Forelimb muscle (tissue), 1 donor: Measurements from ENCODE around the gene MAP3K9. TPM values are rescaled to one million over a fixed set of nuclear protein-coding genes. Genes with fewer than 3 reads are reported as not detected.
"Not testable (repeated sequence)": the region's sequence is repeated elsewhere in the genome, so short reads cannot be mapped to it uniquely, and the experiment has no call there.

Experiments used
- DNase-seq: peaks from one replicate; pipeline ENCODE4 v3.0.0-alpha.2; 2013; ENCODE audit warnings: low read depth
- polyA plus RNA-seq: library from polyadenylated mRNA; unstranded; fragments of 120-200 nt; gene quantifications from one replicate; pipeline ENCODE4 v1.2.1, GENCODE V29; 2013; ENCODE audit not compliant: insufficient read length

MAP3K9 gene
- polyA plus RNA-seq: 0.18 TPM

DNA sequence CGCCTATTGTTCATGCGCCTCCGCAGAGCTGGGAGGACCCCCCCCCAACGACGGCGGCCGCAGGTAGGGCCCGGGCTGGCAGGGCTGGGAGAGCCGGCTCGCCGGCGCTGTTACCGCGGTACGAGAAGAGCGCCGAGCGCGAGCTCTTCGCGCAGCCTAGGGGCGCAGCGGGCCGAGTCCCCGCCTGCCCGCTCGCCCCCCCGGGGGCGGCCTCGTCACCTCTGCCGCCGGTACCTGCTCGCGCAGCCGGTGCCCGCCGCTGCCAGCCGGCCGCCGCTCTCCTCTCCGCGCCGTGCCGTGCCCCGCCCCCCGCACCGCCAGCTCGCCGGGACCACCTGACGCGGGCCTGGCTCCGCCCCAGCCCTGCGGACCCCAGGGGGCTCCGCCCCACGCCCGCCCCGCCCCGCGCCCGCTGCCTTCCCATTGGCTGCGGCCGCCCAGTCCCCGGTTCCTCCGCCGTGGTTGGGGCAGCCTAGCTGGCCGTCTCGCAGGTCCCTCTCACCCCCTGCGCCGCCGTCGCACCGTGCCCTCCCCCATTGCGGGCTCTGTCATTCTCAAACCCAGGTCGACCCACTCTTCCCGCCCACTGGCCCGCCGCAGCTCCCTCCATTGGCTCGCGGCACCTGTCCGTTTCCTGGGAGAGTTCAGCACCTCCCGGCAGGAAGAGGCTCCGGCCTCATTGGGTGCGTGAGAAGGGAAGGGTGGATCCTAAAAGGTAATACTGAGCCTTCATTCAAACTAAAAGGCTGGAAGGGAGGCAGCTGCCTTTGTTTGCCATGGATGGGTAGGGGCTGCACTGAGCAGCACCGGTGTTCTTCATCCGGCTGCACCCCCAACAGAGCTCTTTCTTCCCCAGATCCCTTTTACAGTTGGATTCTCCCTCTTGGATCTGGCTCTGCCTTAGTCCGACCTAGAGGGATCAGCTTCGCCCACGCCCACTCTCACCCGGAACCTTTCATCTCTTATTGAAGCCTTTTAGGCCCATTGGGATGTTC lies at the start of gene MAP3K9:
TSS of gene MAP3K9 (minus strand) at position 289 of the 995 bp plus-strand sequence. CDS start 342 bp downstream, outside the sequence.
- no peak for DNase-seq

DNA sequence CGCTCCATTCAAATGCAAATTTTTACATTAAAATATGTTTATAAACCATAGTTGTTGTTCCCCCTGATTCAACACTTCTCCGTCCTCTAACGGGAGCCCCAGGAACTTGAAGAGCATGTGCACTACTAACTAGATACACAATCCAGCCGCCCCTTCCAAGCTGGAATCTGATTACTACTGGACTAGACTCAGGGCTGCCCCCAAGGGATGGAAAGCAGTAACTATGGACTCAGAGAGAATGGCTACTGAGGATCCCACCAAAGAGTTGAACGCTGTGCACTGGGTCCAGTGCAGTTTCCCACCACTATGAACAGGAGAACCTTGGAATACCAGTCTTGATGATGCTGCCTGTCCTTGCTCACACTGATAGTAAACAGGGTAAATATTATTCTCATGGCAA lies 49.3 kb upstream of the MAP3K9 start:
- no peak for DNase-seq

DNA sequence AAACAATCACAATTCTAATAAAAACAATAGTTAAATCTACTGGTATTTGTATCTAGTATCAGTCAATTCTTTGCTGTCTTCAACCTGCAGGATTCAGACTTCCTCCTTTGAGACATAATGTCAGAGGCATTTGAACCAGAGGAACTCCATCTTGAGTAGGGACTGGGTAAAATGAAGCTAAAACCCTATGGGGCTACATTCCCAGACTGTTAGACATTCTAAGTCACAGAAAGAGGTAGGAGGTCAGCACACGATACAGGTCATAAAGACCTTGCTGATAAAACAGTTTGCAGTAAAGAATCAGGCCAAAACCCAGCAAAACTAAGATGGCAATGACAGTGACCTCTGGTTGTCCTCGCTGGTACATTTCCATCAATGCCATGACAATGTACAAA lies 48.2 kb upstream of the MAP3K9 start:
- DNase-seq: no peak

DNA sequence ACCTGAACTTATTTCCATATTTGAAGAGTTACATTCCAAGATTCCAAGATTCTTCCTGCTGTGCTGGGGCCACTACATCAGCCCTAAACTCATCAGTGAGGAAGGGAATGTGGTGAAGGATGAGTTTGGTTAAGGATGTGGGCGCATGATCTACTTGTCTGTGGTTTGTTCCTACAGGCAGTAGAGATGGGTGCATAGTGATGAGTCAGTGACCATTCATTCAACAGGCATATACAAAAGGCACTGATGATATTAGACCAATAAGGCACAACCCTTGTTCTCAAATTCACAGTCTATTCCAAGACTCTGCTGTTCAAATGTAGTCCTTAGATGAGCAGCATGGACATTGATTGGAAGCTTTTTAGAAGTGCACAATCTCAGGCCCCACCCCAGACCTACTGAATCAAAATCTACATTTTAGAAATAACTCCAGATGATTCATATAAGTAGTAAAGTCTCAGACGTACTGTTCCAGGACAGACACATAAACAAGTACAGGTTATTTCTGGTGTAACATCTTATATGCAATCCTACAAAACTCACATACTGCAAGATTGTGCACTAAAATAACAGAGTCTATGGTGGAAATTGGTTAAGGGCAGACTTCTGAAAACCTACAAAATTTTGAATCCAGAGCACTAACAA lies 47.7 kb upstream of the MAP3K9 start:
- no peak for DNase-seq

DNA sequence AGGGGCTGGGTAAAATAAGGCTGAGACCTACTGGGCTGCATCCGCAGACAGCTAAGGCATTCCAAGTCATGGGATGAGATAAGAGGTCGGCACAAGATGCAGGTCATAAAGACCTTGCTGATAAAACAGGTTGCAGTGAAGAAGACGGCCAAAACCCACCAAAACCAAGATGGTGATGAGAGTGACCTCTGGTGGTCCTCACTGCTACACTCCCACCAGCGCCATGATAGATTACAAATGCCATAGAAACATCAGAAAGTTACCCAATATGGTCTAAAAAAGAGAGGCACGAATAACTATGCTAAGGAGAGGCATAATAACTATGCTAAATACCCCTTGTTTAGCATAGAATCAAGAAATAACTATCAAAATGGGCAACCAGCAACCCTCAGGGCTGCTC lies 46.2 kb upstream of the MAP3K9 start:
- DNase-seq: no peak

DNA sequence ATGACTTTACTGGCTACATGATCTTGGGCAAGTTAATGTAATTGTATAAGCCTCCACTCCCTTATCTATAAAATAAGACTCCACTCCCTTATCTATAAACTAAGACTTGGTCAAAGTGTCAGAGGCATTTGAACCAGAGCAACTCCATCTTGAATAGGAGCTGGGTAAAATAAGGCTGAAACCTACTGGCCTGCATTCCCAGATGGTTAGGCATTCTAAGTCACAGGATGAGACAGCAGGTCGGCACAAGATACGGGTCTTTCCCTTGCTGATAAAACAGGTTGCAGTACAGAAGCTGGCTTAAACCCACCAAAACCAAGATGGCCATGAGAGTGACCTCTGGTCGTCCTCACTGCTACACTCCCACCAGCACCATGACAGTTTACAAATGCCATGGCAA lies 44.3 kb upstream of the MAP3K9 start:
- DNase-seq: not testable (repeated sequence)

DNA sequence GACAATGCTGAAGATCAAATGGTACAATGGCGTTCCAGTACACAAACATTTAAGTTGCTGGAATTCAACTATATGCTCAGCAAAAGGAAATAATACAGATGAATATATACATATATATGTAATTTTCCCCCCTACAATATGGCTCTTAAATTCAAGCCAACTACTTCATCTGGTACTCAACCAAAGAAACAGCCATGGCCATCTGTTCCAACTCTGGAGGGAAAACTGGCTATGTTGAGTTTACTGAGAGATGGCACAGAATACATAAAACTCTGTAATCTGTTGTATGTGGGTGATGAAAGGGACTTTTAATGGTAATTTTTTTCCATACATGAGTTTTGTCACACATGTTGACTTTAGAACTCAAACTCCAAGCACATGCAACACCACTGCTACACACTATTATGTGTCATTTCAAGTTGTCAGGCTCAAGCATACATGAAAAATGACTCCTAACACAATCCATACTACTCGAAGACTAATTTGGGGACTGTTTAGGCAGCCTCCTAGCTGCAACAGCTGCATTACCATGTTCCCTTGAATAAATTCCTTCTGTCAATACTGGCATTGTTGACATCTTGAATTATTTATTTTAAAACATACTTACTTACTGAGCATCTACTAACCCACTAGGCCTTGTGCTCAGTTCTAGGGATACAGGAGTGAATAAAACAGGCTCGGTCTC lies 38.2 kb upstream of the MAP3K9 start:
- DNase-seq: no peak

DNA sequence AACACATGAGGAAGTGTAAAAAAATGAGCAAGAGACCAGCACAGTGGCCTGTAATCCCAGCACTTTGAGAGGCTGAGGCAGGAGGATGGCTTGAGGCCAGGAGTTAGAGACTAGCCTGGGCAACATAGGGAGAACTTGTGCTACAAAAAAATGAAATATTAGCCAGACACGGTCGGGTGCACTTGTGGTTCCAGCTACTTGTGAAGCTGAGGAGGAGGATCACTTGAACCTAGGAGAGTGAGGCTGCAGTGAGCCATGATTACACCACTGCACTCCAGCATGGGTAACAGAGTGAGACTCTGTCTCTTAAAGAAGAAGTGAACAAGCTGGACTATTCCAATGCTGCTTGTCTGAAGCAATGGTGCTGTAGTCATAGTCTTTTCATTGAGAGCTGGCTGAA lies 36.3 kb upstream of the MAP3K9 start:
- DNase-seq: no peak

DNA sequence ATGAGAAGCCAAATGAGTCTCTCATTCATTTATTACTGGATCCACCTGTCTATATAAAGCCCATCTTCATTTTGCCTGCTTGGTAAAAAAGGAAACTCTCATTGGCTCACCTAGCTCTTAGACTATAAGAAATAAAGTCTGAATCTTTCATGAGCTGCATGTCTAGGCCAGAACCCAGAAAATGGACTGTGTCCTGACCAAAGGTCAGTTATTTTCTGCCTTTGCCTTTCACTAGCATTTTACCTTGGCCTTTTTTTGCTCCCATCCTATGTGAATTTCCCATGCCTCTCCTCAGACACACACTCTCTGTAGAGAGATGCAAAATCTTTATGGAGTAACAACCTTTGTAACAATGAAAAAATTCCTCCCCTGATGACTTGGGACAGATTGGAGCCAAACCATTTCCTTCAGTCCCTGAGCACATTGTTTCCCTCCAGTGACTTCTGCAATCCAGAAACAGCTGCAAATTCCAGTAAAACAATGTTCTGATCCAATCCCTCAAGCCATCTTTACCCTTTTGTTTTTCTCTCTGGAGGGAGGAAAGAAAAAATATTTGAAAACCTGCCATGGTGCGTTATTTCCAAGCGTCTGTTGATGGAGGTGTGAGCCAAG lies 33.6 kb upstream of the MAP3K9 start:
- no peak for DNase-seq

DNA sequence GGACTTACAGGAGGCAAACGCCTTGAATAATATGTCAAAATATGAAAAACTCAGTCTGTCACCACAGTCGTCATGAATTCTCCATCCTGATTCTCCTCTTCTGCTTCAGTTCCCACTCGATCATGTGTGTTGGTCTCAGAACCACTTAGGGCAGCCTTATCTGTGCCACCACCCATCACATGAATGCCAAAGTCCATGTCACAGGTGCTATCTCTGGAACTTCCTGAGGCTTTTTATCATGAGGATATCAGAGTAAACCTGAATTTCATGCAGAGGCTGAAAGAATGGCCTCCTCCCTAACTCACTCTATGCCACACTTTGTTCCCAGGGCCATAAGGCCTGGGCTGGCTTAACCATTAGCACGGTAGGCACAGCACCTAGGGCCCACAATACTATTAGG lies 28.8 kb upstream of the MAP3K9 start:
- no peak for DNase-seq

DNA sequence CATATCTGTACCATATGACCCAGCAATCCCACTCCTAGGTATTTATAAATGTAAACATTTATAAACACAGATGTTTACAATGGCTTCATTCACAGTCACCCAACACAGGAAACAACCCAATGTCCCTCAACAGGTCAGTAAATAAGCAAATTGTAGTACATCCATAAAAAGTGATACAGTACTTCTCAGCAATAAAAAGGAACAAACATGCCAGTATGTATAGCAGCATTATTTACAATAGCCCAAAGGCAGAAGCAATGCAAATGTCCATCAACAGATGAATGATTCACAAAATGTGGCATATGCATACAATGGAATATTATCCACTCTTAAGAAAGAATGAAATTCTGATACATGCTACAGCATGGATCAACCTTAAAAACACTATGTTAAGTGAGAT lies 27.6 kb upstream of the MAP3K9 start:
- DNase-seq: no peak

DNA sequence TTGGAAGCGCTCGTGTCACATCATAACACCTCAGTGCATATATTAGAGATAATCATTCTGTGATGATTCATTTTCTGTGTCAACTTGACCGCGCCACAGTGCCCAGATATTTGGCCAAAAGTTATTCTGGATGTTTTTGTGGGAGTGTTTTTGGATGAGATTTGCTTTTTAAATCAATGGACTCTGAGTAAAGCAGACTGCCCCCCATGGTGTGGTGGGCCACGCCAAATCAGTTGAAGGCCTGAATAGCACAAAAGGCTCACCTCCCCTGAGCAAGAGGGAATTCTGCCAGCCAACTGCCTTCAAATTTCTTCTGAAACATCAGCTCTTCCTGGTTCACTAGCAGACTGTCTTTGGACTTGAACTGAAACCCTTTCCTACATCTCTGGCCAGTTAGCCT lies 24.6 kb upstream of the MAP3K9 start:
- no peak for DNase-seq

DNA sequence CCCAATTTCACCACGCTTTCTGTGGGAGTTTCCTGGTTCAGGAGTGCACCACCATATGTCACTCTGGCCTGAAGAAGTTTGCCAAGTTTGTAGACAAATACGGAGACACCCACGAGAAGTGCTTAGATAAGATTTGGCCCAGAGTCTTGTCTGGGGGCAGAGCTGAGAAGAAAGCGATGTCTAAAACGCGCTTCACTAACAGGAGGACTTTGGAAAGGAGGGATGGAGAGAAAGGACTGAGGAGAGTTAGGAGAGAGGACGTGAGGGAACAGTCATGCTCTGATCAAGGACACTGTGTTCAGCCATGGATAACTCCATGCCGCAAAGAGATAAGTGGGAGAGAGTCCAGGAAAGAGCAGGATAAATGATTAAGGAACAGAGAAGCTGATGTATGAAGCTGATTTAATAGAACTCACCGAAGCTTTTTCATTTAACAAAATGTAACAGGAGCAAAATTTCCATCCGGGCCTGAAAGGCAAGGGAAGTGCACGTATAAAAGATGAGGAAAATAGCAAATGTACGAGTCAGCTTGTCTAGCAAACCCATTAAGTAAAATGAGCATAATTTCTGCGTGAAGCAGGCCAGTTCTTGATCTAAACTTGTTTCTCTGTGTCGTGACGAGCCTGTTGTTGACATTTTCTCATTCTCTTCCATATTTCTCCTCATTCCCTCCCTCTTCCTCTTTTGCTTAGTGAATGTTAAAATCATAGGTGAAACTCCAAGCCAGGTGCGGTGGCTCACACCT lies 23.4 kb upstream of the MAP3K9 start:
- no peak for DNase-seq

DNA sequence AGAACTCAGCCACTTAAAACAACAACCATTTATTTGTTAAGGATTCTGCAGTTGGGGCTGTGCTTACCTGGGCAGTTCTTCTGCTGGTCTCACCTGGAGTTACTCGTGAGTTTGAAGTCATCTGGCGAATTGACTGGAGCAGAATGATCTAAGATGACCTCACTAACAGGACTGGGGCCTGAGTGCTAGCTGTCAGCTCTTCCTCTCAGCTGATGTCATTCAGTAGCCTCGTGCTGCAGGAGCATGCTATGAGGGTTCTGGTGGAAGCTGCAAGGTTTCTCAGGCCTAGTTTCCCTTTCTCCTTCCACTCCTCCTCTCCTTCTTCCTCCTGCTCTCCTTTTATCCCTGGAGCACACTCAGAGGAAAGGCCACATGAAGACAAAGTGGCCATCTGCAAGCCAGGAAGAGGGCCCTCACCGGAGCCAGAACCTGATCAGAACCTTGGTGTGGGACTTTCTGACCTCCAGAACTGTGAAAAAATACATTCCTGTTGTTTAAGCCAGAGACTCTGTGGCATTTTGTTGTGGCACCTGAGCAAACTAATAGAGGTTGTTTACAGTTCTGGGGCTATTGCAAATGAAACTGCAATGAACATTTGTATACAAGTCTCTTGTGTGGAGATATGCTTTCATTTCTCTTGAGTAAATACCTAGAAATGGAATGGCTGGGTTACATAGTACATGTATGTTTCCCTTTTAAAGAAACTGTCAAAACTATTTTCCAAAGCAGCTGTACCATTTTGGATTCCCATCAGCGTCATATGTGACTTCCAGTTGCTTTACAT lies 21.9 kb upstream of the MAP3K9 start:
- no peak for DNase-seq

DNA sequence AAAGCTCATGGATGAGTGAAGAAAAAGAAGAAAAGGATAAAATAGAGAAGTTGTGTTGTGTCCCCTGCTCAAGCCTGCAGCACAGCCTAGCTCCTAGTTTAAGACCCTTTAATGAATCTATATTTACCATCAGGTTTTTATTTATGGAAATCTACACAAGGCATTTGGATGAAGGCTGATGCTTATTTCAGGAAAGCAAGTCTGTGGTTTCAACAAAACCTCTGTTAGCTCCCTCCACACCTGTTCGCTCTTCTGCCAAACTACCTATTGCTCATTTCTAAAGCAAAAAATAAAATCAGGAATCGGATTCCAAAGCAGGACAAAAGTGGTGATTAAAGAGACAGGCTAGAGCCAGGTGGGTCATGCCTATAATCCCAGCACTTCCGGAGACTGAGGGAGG lies 18.9 kb upstream of the MAP3K9 start:
- DNase-seq: no peak

DNA sequence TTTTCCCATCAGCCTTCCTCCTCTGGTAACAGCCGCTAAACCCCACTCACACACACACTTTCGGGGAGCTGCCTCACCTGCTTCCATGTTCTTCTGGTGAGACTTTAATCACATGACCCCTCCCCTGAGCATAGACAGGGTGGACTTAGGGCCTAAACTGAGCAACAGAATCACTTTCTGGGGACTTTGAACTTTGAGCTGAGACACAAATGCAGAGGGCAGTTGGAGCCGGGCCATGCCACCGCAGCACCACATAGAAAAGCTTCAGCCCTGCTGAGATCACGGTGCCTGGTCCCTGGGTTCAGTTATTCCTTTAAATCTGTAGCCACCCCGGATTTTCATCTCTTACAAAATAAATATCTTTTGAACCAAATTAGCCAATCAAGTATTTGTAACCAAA lies 18.4 kb upstream of the MAP3K9 start:
- DNase-seq: no peak

DNA sequence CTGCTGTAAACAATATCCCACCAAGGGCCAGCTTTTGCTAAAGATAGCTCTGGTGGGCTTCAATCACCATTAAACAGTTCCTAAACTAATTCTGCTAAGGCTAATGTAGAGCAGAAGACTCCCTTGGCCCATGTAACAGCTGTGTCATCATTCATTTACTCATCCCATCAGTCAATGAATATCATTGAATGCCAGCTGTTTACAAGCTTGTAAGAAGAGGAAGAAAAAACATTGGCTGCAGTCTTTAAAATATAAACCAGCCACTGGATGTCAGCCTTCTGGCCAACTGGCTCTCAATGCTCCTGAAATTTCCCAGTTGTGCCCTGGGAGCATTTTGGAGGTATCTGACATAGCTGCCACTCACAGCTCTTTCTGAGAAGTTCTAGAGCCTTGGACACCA lies 18.0 kb upstream of the MAP3K9 start:
- DNase-seq: no peak

DNA sequence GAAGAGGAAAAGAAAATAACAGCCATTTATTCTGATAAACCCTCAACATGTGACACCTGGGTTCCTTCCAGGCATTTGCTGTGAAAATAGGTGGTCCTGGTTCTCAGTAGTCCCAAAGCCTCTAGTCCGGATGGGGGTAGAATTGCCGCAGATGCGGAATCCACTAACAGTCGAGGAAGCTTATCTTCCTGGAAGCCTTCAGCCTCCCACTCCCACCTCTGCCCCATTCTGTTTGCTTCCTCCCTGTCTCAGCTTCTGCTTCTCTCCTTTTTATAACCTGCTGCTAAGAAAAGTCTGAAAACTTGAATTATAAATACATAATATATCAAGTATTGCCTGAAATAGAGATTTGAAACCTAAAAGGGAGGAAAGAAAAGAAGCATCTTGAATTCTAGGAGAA lies 14.0 kb upstream of the MAP3K9 start:
- DNase-seq: no peak

DNA sequence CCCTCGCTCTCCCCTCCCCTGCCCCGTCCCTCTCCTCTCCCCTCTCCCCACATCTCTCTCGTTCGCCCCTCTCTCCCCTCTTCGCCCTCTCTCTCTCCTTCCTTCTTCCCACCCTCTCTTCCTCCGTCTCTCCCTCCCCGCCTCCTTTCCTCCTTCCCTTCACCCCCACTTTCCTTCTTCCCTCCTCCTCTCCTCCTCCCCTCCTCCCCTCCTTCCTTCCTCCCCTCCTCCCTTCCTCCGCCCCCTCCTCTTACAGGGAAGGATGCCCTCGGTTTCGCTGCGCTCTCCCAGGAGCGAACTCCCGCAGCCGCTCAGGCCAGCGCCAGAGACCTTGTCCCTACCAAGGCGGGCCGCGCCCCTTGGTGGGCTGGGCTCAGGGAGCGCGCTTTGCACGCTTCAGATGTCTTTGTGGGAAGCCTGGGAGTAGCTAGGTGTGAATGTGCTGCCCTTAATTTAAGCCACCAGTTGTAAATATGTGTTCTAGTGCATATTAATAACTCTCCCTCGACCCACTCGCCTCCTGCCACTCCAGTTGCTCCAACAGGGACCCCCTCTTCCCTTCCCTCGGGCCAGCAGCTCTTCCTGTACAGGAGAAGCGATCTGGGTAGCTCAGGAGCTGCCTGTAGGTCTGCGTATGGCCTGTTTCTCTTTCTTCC lies 13.3 kb upstream of the MAP3K9 start:
- no peak for DNase-seq
